Measurements from ENCODE around the gene GCLC.

Gene GCLC

DNA sequence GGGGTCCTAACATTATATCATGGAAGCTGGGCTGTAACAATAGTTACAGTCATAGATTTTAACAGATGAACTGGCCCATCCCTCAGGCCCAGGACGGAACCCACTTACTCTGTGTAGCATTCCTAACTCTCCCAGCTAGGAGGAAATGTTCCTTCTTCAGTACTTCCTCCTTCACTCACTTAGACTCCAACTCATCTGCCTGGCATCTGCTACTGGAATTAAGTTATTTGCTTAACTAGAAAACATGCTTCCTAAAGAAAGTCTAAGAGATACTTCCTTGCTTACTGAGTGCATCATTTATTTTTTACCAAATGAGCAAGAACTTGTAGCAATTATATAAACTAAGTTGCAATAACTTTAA lies 20.5 kb downstream of the GCLC start:
- no peak for DNase-seq (ENCODE audit: low read depth in 2 of 2)

DNA sequence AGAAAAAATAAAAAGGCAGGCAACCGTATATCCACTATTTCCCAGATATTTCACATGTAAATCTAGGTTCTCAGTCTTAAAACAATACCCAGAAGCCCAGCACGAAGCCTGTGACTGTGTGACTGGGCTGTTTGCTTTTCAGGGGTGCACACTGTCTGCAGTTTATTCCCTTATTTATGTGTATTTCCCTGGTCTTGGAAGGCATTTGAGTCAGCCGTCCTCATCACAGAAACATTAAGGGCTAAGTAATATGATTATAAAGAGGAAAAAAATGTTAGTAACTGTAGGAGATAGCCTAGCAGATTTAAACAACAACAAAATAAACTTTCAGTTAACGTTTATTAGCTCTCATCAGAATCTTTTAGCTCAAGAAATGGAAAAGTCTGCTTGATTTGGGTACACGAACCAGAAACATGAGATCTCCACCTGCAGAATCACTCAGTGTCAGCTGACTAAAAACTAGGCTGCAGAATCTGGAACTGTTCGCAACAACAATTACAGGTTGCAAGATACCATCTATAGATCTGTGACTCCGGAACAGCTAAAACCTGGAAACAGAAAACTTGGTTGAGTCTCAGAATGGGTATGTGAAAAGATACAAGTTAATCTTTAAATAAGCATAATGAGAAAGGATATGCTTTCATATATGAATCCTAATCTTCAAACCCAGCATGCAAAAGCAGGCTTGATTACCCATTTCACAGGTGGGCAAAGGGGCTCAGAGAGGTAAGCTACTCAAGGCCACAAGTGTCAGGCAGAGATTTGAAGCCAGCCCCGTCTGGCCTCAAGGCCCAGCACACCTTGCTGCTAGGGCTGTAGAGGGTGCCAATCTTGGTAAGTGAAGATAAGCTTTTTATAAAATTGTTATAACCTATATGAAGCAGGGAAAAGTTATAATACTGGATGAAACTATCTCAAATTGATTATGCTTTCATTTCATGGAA lies 21.1 kb downstream of the GCLC start:
- DNase-seq (ENCODE audit: low read depth in 2 of 2): no peak

DNA sequence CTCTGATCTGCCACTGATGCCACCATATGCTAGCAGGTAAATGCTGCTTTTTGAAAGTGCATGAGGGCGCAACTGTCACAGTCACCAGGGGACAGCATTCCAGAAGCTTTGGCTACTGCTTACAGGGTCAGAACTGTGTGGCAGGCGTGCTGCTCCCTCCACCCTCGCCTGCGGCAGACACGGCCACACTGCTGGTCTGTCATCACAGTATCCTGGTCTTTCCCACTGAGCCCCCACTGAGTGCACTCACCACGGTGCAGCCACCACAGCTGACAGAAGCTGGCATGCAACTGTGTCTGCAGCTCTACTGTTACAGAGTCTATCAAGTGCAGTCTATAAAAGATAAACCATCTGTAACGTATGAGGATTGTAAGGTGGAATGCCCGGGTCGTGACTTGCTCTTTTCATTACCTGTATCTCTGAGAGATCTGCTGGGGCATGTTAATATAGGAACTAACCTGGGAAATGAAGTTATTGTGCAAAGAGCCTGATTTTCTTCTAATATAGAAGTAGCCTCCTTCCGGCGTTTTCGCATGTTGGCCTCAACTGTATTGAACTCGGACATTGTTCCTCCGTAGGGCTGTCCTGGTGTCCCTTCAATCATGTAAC lies 24.5 kb downstream of the GCLC start:
- DNase-seq (ENCODE audit: low read depth in 2 of 2): no peak

DNA sequence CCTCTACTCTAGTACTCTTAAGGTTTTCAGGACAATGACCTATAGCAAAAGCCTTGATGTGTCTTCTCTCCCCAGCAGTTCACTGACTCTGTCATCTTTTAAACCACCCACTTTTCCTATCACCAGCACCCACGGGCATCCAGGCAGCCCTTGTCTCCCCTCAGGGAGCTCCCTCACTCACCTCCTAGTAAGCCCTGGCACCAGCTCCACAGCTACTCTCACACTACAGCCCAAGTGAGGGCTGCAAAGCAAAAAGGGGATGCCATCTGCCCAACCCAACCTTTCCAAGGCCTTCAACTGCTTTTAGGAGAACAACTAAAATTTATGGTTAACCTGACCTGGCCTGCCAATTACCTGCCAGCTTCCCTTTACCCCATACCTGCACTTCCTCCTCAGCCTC lies 26.0 kb downstream of the GCLC start:
- no peak for DNase-seq (ENCODE audit: low read depth in 2 of 2)

DNA sequence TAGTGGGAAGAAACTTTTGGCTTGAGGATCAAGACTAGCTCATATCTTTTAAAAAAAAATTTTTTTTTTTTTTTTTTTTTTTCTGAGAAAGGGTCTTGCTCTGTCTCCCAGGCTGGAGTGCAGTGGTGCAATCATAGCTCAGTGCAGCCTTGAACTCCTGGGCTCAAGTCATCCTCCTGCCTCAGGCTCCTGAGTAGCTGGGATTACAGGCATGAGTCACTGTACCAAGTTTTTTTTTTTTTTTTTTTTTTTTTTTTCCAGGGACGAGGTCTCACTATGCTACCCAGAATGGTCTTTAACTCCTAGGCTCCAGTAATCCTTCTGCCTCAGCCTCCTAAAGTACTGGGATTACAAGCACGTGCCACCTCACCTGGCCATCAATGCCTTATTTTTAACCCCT lies 27.9 kb downstream of the GCLC start:
- DNase-seq (ENCODE audit: low read depth in 2 of 2): no peak

DNA sequence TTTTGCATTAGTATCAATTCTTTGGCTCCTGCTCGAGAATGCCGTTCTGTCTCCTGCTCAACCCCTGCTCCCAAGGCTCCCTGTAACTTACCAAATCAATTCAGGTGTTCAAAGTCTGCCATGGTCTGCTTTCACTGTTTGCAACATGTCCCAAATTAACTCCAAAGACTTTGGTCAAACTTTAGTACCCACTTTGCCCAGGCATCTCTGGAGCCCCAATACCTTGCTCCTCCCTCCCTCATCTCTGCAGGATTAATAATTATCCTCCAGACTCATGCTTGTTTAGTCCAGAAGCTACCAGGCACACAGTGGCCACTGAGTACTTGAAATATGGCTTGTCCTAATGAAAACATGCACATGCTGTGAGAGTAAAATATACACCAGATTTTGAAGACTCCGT lies 30.2 kb downstream of the GCLC start:
- DNase-seq (ENCODE audit: low read depth in 2 of 2): no peak

DNA sequence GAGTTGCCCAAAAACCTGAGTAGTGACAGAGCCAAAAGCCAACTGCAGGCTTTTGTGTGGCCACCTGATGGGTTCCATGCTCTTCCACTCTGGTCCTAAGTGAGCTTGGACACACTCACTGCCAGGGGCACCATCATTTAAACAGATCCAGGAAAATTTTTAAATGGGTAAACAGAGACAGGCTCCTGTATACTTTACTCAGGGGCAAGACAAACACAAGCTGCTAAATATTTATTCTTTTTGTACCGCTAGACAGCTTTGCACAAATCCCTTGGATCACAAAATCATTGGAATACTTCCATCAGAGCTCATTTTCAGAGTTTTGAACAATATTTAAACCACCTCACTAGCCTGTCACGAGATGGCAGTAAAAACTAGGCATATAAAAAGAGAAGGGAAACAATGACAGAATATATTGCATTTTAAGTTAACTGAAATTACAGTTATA lies 31.4 kb downstream of the GCLC start:
- DNase-seq (ENCODE audit: low read depth in 2 of 2): no peak

DNA sequence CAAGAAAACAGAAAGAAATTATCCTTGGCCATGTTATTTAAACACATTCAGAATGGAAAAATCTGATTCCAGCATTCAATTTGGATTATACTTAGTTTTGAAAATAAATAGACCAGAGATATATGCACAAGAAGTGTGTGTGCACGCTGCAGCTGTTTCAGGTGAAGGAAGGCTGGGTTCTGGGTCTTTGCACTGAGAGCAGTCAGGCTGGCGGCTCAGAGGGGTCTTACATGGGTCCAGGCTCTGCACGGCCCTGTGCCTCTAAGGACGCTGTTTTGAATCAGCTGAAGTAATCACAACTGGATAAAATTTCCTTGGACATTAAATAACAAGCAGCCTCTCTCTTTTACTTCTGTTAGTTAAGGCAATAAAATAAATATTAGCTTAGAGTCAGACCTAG lies 31.8 kb downstream of the GCLC start:
- no peak for DNase-seq (ENCODE audit: low read depth in 2 of 2)

DNA sequence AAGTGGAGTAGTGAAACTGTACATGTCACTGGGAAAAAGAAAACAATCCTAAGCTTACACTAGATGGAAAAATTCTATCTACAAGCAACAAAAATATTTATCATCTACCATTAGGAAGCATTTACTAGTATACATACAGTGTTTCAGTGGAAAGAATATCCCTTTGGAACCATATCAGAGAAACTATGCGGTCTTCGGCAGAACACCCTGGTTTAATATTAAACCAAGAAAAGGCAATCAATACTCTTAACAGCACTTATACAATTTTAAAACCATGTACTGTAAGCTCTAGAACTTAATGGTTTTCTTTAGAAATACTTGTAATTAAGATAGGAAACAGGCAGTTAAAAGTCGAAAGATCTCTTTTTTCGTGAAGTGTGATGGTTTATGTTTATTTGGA lies 32.3 kb downstream of the GCLC start:
- no peak for DNase-seq (ENCODE audit: low read depth in 2 of 2)

DNA sequence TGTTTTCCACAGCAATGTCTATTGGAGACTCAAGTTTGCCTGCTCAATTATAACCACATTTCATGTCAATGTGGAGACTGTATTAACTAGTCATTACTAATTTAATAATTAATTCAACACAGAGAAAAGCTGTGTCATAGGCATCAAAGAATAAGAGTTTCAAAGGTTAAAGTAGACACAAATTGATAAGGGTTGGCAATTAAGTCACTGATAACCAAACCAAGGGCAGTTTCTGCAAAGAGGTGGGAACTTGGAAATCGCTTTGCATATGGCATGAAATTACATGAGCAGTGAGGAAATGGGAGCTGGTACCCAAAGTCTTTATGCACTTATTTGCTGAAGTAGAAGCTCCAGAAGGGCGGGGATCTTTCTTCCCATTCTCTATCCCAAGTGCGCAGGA lies 34.2 kb downstream of the GCLC start:
- no peak for DNase-seq (ENCODE audit: low read depth in 2 of 2)

DNA sequence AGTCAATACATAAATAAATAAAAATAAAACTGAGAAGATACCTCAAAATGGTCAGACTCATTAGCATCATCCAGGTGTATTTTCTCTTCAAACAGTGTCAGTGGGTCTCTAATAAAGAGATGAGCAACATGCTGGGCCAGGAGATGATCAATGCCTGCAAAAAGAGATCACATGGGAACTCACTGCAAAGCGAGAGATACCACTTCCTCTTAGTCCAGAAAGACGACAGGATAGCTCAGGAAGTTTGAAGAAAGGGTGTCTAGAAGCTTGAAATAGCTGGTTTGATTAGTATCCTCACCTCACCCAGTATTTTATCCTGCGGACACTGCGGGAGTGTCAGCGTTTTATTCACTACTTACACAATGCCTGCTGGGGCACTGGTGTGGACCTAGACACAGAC lies 38.0 kb downstream of the GCLC start:
- no peak for DNase-seq (ENCODE audit: low read depth in 2 of 2)

DNA sequence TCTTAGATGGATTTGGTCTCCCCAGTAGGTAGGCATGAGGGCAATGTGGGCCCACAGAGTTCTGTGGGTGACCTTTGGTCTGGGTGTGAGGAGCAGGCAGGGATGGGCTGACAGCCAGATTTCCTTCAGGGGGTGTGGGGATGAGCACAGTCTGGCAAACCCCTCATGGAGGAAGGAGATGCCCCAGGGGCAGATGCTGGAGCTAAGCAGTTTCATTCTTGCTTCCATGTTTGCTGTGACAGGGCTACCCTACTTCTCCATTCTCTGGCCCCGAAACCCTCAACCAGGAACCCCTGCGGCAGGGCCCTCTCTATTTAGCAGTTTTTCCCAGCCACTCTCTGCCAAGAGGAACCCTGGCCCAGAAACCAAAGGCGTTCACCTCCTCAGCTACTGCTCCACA lies 40.4 kb downstream of the GCLC start:
- no peak for DNase-seq (ENCODE audit: low read depth in 2 of 2)

DNA sequence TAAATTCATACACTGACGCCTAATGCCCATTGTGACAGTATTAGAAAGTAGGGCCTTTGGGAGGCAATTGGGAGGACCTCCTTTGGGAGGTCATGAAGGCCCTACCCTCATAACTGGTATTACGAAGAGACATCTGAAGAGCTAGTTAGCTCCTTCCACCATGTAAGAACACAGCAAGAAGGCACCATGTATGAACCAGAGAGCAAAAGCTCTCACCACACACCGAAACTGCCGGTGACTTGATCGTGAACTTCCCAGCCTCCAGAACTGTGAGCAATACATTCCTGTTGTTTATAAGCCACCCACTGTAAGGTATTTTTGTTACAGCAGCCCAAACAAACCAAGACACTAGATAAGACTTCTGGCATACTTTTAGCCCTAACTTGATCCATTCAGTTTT lies 41.8 kb downstream of the GCLC start:
- DNase-seq (ENCODE audit: low read depth in 2 of 2): no peak

DNA sequence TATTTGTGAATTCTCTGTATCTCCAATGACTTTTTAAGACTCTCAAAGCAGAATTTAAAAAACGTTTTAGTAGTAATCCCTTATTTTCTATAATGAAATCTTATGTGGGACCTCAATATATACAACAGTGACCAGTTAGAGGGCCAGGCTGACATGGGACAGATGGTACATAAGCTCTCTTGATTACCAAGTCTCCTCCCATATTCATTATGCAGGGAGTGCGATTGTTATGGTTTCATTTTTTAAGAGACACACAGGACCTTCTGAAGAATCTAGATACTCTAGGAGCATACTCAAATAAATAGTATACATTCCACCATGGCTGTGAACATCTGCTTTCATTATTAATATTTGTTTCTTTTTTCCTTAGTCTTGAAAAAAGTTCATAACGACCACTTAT lies 43.5 kb downstream of the GCLC start:
- DNase-seq (ENCODE audit: low read depth in 2 of 2): no peak

DNA sequence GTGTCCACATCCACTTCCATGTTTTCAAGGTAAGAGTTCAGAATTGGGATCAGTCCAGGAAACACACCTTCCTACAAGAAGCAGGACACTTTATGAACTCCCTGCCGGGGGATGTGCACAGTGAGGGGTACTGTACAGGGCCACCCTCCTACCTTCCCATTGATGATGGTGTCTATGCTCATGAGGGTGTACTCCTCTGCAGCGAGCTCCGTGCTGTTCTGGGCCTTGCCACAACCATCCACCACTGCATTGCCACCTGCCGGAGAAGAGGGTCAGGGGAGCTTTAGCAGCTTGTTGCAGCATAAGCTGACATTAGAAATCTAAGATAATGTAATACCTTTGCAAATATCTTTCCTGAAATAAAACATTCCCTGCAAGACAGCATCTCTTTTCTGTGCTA lies 44.8 kb downstream of the GCLC start:
- no peak for DNase-seq (ENCODE audit: low read depth in 2 of 2)

DNA sequence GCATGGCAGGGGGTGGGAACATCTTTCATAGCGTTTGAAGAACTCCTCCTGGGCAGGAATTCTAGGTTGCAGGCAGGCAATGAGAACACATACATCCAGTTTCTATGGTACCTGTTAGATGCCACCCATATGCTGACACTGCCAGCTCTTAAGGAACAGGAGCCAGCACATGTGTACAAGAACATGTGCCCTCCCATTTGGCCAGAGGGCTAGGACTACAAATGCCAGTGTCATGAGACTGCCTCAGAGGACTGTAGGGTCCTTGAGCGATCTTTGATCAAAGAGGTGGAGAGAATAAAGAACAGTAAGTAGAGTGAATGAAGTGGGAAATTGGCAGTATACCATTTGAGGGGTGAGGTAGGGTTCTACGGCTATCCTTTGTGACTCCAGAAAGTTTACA lies 45.8 kb downstream of the GCLC start:
- no peak for DNase-seq (ENCODE audit: low read depth in 2 of 2)

DNA sequence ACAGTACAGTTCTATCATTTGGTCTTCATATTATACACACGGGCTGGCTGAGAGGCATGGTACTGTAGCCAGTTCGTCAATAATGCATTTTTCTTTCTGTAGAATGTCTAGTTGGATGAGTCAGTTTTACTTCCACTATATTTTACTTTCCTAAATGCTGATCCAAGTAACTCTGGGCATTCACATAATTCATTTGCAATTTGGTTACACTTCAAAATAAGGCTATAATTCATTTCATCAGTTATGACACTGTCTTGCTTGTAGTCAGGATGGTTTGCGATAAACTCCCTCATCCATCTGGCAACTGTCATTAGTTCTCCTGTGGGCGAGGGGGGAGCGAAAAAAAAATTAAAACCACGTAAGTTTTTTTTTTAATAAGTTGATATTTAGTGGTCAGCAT lies 46.3 kb downstream of the GCLC start:
- DNase-seq (ENCODE audit: low read depth in 2 of 2): no peak

DNA sequence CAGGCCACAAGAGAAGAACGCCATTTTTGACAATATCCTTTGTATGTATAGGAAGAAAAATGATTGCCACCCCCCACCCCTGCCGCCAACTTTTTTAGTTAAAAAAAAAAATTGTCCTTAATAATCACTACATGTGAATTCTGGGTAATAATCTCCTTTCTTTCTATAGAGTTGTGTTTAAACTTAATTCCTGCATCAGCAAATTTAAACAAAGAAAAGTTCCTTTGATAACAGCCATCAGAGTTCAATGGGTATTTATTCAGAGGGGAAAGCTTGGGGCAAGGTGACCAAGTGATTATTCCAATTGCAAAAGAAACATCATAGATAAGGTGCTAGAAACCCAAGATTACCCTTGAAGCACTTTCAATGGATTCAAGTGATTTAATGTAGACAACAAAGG lies 47.0 kb downstream of the GCLC start:
- DNase-seq (ENCODE audit: low read depth in 2 of 2): no peak

DNA sequence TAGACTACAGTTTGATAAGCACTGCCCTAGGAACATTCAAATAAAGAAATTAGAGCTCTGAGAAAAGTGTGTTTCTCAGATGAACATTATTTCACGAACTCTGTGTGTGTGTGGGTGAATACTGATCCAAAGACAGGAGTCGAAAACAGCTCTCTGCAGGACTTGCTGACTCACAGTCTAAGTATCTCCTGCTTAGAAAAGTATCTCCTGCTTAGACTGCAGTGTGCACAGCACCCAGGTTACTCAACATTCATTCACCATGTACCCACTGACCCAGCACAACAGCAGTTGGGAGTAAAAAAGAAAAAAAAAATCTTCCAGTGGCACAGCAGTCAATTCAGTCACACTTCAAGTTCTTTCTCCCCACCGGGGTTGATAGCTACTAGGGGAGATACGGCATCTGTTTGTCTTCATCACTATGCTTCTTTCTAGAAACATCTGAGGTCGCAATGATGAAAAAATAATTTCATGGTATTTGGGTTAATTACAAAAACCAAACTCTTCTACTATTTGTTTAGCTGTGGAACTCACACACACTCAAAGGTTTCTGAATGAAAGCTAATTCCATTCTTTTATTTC lies 48.0 kb downstream of the GCLC start:
- no peak for DNase-seq (ENCODE audit: low read depth in 2 of 2)

DNA sequence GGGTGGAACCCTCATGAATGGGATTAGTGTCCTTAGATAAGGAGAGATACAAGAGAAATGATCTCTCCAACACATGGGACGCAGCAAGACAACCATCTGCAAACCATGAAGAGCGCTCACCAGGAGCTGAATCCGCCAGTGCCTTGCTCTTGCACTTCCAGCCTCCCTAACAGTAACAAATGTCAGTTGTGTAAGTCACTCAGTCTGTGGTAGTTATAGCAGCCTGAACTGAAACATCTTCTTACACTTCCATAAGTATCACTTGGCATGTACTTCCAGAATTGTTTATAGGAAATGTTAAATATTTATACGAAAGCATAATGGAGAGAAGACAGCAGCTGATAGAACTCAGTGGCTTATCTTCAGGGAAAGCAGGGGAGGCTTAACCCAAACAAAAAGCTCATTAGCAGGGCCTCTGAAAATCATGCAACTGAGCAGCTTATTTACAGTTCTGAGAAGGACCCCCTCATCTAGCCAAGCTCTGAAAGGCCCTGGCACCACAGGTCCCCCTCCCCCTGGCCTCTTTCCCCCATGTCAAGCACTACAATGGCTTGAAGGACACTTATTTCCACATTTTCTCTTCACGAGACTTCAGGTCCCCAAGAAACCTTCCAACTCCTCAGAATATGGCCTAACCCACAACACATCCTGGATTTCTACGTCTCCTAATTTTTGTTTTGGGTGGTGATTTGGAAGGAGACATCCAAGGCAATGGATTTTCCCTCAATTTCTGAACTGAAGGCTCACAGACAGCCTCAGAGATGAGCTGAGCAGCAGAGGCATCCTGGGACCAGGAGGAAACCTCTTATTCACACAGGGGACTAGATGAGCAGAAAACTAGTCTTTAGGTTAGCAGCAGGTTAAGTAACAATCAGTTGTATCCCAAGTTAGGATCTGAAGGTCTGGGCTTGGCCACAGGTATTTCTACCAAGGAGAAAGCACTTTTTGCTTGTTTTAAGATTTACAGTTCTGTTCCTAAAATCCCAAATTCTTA lies 49.1 kb downstream of the GCLC start:
- no peak for DNase-seq (ENCODE audit: low read depth in 2 of 2)

DNA sequence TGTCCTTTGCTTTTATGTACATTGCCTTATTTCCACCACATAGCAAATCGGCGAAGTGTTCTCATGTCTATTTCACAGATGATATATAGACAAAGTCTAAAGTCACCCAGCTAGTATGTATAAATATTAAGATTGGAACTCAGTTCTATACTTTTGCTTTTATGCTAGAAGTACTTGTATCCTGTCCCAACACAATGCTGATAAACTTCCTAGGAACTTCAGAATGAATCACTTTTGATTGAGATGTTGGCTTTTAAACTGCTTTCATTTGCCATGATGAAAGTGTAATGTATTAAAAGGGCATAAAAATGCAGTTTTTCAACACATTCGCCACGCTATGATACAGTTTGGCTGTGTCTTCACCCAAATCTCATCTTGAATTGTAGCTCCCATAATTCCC lies 50.8 kb downstream of the GCLC start:
- DNase-seq (ENCODE audit: low read depth in 2 of 2): no peak

DNA sequence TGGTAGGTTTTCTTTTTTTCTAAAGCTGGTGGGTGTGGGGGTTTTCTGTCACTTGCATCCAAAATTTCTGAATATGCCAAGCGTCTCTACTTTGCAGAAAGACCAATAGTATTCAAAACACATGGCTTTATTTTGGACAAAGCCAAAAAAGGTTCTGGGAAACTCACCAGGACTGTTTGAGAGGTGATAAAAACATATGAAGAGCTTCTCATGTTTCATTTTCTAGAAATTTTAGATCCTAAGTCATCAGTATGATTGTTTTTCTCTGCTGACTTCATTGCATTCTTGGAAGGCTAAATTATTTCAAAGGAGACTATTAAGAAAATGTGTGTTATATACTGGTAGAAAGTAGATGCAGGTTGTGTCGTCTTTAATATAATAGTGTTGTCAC lies 51.3 kb downstream of the GCLC start:
- DNase-seq (ENCODE audit: low read depth in 2 of 2): no peak

All from stimulated activated CD4-positive, alpha-beta T cell treated with anti-CD3 and anti-CD28 coated beads, Interleukin-1b, Interleukin-23, amount 100 ng/mL, for 4 hours (primary cell).